Transverse colon (tissue), 4 donors: ENCODE measurements around the gene ARL8A. TPM values are rescaled to one million over a fixed set of nuclear protein-coding genes. Genes with fewer than 3 reads are reported as not detected.
"Not testable (repeated sequence)": the region's sequence is repeated elsewhere in the genome, so short reads cannot be mapped to it uniquely, and the experiment has no call there.

ENCODE experiments used
- DNase-seq: peaks from one replicate; pipeline ENCODE4 v3.0.0-alpha.2; 2019
- H3K27ac ChIP-seq, 4 donors: fragments of 200-600 bp; sonication (generic); 2 replicates each; pipeline ENCODE4 v1.5.1; 2016 to 2018; ENCODE audit warnings: inconsistent platforms in 4 of 4
- H3K27me3 ChIP-seq: fragments of 200-600 bp; sonication (generic); 2 replicates; pipeline ENCODE4 v1.5.1; 2017; ENCODE audit warnings: inconsistent platforms
- H3K36me3 ChIP-seq, 4 donors: fragments of 200-600 bp; sonication (generic); 2 replicates each; pipeline ENCODE4 v1.5.1; 2017 to 2019; ENCODE audit warnings: inconsistent platforms in 4 of 4
- H3K4me1 ChIP-seq, 4 donors: fragments of 200-600 bp; sonication (generic); 2 replicates each; pipeline ENCODE4 v1.5.1; 2017 to 2020; ENCODE audit warnings: inconsistent platforms in 4 of 4
- H3K4me3 ChIP-seq, 4 donors: fragments of 200-600 bp; sonication (generic); 1 replicate in 1 of 4; 2 replicates in 3 of 4; pipeline versions ENCODE4 v1.5.1 to v1.6.1; 2017 to 2019; ENCODE audit warnings: inconsistent platforms in 4 of 4
- H3K9me3 ChIP-seq, 2 donors: fragments of 200-600 bp; sonication (generic); 2 replicates each; pipeline ENCODE4 v1.5.1; 2017 to 2019; ENCODE audit warnings: inconsistent platforms in 2 of 2
- EP300 ChIP-seq: sonication (generic); formaldehyde crosslinking; IDR thresholded peaks from one replicate; pipeline ENCODE4 v1.6.1; 2017; ENCODE audit warnings: antibody characterized with exemption, low read depth
- POLR2A ChIP-seq: fragments of 450-650 bp; IDR thresholded peaks from one replicate; pipeline ENCODE4 v1.6.1; 2016; ENCODE audit warnings: antibody characterized with exemption, mild to moderate bottlenecking, moderate library complexity
- POLR2AphosphoS5 ChIP-seq, 3 donors: sonication (generic); formaldehyde crosslinking; IDR thresholded peaks; one replicate each; pipeline ENCODE4 v1.6.1; 2016; ENCODE audit warnings: antibody characterized with exemption in 3 of 3
- WGBS, 2 donors: methylation state at CpG; one replicate each; pipeline ENCODE4 v1.1.5; 2018; ENCODE audit warnings: low coverage in 1 of 2; 5-methylcytosine and 5-hydroxymethylcytosine counted together
- in situ Hi-C, 4 donors: fragments of 200-750 bp; cut with MboI; loops; one replicate each; pipeline versions ENCODE4 v1.15.0 to v1.15.1; 2017; ENCODE audit warnings: low sequenced_read_pairs in 3 of 4, low pct_ligation_motif_present in 1 of 4, low pct_unique_long_range_greater_than_20kb in 1 of 4
- intact Hi-C: fragments of 100-400 bp; cut with DNase I; formaldehyde crosslinking; loops from one replicate; pipeline ENCODE4 v1.15.1; 2023; ENCODE audit warnings: low total_unique reads
- total RNA-seq, 4 donors: library from RNA; depleted of rRNA; stranded (reverse); fragments of >200 nt; gene quantifications; one replicate each; pipeline ENCODE4 v1.1.0, GENCODE V29; 2016
- TF ChIP-seq, protein P1 (sequence below), 5 experiments: fragments of 200-600 bp in 3 of 5; fragments of 450-650 bp in 2 of 5; sonication (generic) in 3 of 5; IDR thresholded peaks; 1 replicate in 2 of 5; 2 replicates in 3 of 5; pipeline ENCODE4 v1.5.1; 2016 to 2017; ENCODE audit warnings: antibody characterized with exemption in 5 of 5, inconsistent platforms in 3 of 5, mild to moderate bottlenecking in 2 of 5, moderate library complexity in 1 of 5

Gene ARL8A
- total RNA-seq, 4 donors from 2014 or later: 9.0 to 27.2 (median 21.6) TPM

DNA sequence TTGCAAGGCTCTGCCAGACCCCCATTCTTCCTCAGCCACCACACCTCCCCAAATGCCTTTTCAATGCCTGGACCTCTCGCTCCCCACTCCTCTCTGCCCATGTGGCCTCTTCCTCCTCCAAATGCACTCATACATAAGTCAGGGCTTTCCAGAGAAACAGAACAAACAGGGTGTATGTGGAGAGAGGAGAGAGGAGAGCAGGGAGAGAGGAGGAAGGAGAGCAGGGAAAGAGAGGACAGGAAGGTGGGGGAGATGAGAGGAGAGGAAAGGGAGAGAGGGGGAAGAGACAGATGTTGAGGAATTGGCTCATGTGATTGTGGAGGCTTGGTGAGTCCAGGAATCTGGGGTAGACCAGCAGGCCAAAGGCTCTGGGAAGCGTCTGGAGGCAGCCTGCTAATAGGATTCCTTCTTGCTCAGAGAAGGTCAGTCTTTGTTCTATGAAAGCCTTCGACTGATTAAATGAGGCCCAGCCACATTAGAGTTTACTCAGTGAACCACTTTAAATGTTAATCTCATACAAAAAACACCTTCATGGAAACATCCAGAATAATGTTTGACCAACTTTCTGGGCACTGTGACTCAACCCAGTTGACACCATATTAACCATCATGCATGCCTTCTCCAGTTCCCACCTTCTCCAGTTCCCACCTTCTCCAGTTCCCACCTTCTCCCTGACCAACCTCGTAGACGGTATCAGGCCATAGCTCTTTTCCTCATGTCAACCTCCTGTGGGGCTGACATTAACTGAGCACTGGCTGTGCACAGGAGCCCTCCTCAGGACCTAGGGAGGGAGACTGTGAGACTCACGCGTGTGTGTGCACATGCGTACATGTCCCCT lies 37.7 kb upstream of the ARL8A start:
- no peaks in the 10 kb centered on the region for H3K9me3 ChIP-seq
- peaks cover 0 to 3% (median 0%) of the 10 kb centered on the region in 4 donors for H3K4me1 ChIP-seq
- in situ Hi-C loops (loop anchor here in 3 of 4 donors (10.0 to 25.0 kb wide), 3 partner anchors 130 to 530 kb away; partner anchors contain the start of gene SYT2 (in 3 of the 3)), intact Hi-C loops (no loop called here)
- H3K4me3 ChIP-seq: no peak overlapping the region
- DNase-seq: no peak
- H3K27ac ChIP-seq: no peak overlapping the region
- no peak for TF ChIP-seq EP300
- TF ChIP-seq, protein P1, sequence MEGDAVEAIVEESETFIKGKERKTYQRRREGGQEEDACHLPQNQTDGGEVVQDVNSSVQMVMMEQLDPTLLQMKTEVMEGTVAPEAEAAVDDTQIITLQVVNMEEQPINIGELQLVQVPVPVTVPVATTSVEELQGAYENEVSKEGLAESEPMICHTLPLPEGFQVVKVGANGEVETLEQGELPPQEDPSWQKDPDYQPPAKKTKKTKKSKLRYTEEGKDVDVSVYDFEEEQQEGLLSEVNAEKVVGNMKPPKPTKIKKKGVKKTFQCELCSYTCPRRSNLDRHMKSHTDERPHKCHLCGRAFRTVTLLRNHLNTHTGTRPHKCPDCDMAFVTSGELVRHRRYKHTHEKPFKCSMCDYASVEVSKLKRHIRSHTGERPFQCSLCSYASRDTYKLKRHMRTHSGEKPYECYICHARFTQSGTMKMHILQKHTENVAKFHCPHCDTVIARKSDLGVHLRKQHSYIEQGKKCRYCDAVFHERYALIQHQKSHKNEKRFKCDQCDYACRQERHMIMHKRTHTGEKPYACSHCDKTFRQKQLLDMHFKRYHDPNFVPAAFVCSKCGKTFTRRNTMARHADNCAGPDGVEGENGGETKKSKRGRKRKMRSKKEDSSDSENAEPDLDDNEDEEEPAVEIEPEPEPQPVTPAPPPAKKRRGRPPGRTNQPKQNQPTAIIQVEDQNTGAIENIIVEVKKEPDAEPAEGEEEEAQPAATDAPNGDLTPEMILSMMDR (IDR thresholded peaks at IDR 0.05): no peak
- no peaks in the 10 kb centered on the region for H3K27me3 ChIP-seq
- 77 to 94% methylated on average over 3 to 8 of the region's 8 CpGs for WGBS, 2 donors
- H3K36me3 ChIP-seq: no peaks in the 10 kb centered on the region

- in situ Hi-C loops: loop anchor here in 3 of 4 donors (10.0 to 25.0 kb wide), 3 partner anchors 131 to 531 kb away; partner anchors contain the start of gene SYT2 (in 3 of the 3)
- Histone ChIP-seq H3K4me3 (no peak overlapping the region), H3K9me3 (no peaks in the 10 kb centered on the region), H3K27me3 (no peaks in the 10 kb centered on the region), H3K27ac (no peak overlapping the region), H3K36me3 (no peaks in the 10 kb centered on the region), H3K4me1 (peaks cover 0 to 3% (median 0%) of the 10 kb centered on the region in 4 donors)
- DNase-seq: no peak
- intact Hi-C loops: no loop called here
- WGBS, 2 donors: 88 to 100% methylated on average over 1 to 7 of the region's 7 CpGs
- no peak for TF ChIP-seq POLR2A
- no peak for TF ChIP-seq POLR2AphosphoS5 (IDR thresholded peaks at IDR 0.05)
- TF ChIP-seq, protein P1 (IDR thresholded peaks at IDR 0.05): no peak
- TF ChIP-seq EP300: no peak
Measured at GRCh38 chr1:202181586-202181985, 37.0 kb upstream of the ARL8A start.

- H3K27me3 ChIP-seq, DNase-seq, H3K4me1 ChIP-seq, H3K4me3 ChIP-seq, intact Hi-C loops, H3K27ac ChIP-seq, H3K9me3 ChIP-seq, H3K36me3 ChIP-seq: not testable (repeated sequence)
- in situ Hi-C loops: loop anchor here in 3 of 4 donors (10.0 to 25.0 kb wide), 3 partner anchors 132 to 532 kb away; partner anchors contain the start of gene SYT2 (in 3 of the 3)
- 63 to 71% methylated on average over 2 of the region's 2 CpGs for WGBS, 2 donors
Measured at GRCh38 chr1:202180751-202181139, 36.2 kb upstream of the ARL8A start.

GRCh38 chr1:202179828-202180750 lies 35.6 kb upstream of the ARL8A start:
- no peak for TF ChIP-seq POLR2A
- TF ChIP-seq, protein P1 (IDR thresholded peaks at IDR 0.05): no peak
- no peak for TF ChIP-seq POLR2AphosphoS5 (IDR thresholded peaks at IDR 0.05)
- TF ChIP-seq EP300: no peak
- H3K36me3 ChIP-seq: no peaks in the 10 kb centered on the region
- no peak overlapping the region for H3K4me3 ChIP-seq
- DNase-seq: no peak
- no peak overlapping the region for H3K27ac ChIP-seq
- 56 to 78% methylated on average over 4 to 19 of the region's 19 CpGs for WGBS, 2 donors
- no peaks in the 10 kb centered on the region for H3K9me3 ChIP-seq
- intact Hi-C loops (no loop called here), in situ Hi-C loops (loop anchor here in 3 of 4 donors (10.0 to 25.0 kb wide), 3 partner anchors 132 to 532 kb away; partner anchors contain the start of gene SYT2 (in 3 of the 3))
- peaks cover 0 to 3% (median 0%) of the 10 kb centered on the region in 4 donors for H3K4me1 ChIP-seq
- H3K27me3 ChIP-seq: no peaks in the 10 kb centered on the region
